Body of pancreas (tissue), 4 donors: ENCODE data around the gene GSC.
"Not testable (repeated sequence)": the region's sequence is repeated elsewhere in the genome, so short reads cannot be mapped to it uniquely, and the experiment has no call there.

Experiments used
- CTCF ChIP-seq, 7 experiments: fragments of 450-650 bp in 4 of 7; fragments of 200-600 bp in 3 of 7; sonication (generic) in 3 of 7; IDR thresholded peaks; one replicate each; pipeline ENCODE4 v1.5.1; 2016 to 2019; ENCODE audit warnings: antibody characterized with exemption in 7 of 7
- POLR2A ChIP-seq, 3 donors: fragments of 450-650 bp; IDR thresholded peaks; one replicate each; pipeline ENCODE4 v1.6.1; 2016; ENCODE audit warnings: antibody characterized with exemption in 3 of 3, mild to moderate bottlenecking in 2 of 3

GRCh38 chr14:94800764-94801163, 30.9 kb upstream of the GSC start:
- not testable (repeated sequence) for TF ChIP-seq CTCF, POLR2A (IDR thresholded peaks at IDR 0.05)
